Stimulated activated CD8-positive, alpha-beta memory T cell treated with anti-CD3 and anti-CD28 coated beads, Interleukin-7, amount 100 ng/mL, for 24 hours (primary cell): ENCODE measurements around the gene VDAC1.

Experiments used
- DNase-seq: peaks from one replicate; pipeline ENCODE4 v3.0.0-alpha.2; 2020; ENCODE audit warnings: low read depth

VDAC1 gene

GRCh38 chr5:133926489-133927299 is 78.1 kb downstream of the VDAC1 start:
- DNase-seq = no peak

- no peak for DNase-seq
Measured at GRCh38 chr5:133925866-133926488, 78.8 kb downstream of the VDAC1 start.

- DNase-seq = no peak
Measured at GRCh38 chr5:133925269-133925668, 79.5 kb downstream of the VDAC1 start.

- no peak for DNase-seq
Measured at GRCh38 chr5:133924221-133924920, 80.4 kb downstream of the VDAC1 start.

- DNase-seq = no peak
Measured at GRCh38 chr5:133921979-133922378, 82.8 kb downstream of the VDAC1 start.
